PC-9 (cell line): Measurements from ENCODE around the gene GLB1L. TPM values are rescaled to one million over a fixed set of nuclear protein-coding genes. Genes with fewer than 3 reads are reported as not detected.

ENCODE experiments used
- BruUV-seq: library from RNA; stranded (reverse); fragments of 400-500 nt; replicated peaks from 2 replicates; lab custom pipeline; 2021; lab: Mats Ljungman, UMichigan
- CTCF ChIA-PET: fragments of 300-600 bp; sonication (Branson Sonifier 250); formaldehyde crosslinking; loops from one replicate; lab custom pipeline; 2022; ENCODE audit warnings: antibody characterized with exemption; lab: Charles Lee
- POLR2A ChIA-PET: fragments of 300-600 bp; sonication (Branson Sonifier 250); formaldehyde crosslinking; loops from one replicate; lab custom pipeline; 2022; ENCODE audit warnings: antibody characterized with exemption; ENCODE audit not compliant: unreplicated experiment; lab: Charles Lee
- DNase-seq, 2 experiments: peaks; one replicate each; pipeline versions ENCODE4 v3.0.0 to v3.0.0-alpha.2; 2015 to 2022; ENCODE audit warnings: mixed read lengths in 1 of 2
- H2AFZ ChIP-seq: fragments of 200-600 bp; sonication (generic); 2 replicates; pipeline ENCODE4 v1.8.1; 2017; ENCODE audit warnings: antibody characterized with exemption
- H3F3A ChIP-seq: fragments of 200-600 bp; sonication (generic); 2 replicates; pipeline ENCODE4 v1.8.1; 2017; ENCODE audit warnings: antibody characterized with exemption, mild to moderate bottlenecking, low read depth; ENCODE audit not compliant: insufficient read depth
- H3K27ac ChIP-seq: fragments of 200-600 bp; sonication (generic); 2 replicates; pipeline ENCODE4 v1.6.1; 2016; ENCODE audit warnings: mixed run types
- H3K27me3 ChIP-seq: fragments of 200-600 bp; sonication (generic); 2 replicates; pipeline ENCODE4 v1.6.1; 2016; ENCODE audit warnings: low read depth, mixed run types; ENCODE audit not compliant: insufficient read depth
- H3K36me3 ChIP-seq: fragments of 200-600 bp; sonication (generic); 2 replicates; pipeline ENCODE4 v1.6.1; 2016; ENCODE audit warnings: low read depth, mixed run types
- H3K4me1 ChIP-seq: fragments of 200-600 bp; sonication (generic); replicated peaks from 2 replicates; pipeline ENCODE4 v1.6.1; 2016; ENCODE audit warnings: mixed run types; ENCODE audit not compliant: insufficient read depth
- H3K4me2 ChIP-seq: fragments of 200-600 bp; sonication (generic); 2 replicates; pipeline ENCODE4 v1.6.1; 2017; ENCODE audit warnings: mixed run types
- H3K4me3 ChIP-seq: fragments of 200-600 bp; sonication (generic); 2 replicates; pipeline ENCODE4 v1.6.1; 2016; ENCODE audit warnings: mixed run types
- H3K79me2 ChIP-seq: fragments of 200-600 bp; sonication (generic); 2 replicates; pipeline ENCODE4 v1.6.1; 2017; ENCODE audit warnings: low read depth, mixed run types
- H3K9me2 ChIP-seq: fragments of 200-600 bp; sonication (generic); 2 replicates; pipeline ENCODE4 v1.8.1; 2017; ENCODE audit warnings: mild to moderate bottlenecking; ENCODE audit not compliant: insufficient read depth
- H3K9me3 ChIP-seq: fragments of 200-600 bp; sonication (generic); 2 replicates; pipeline ENCODE4 v1.8.1; 2016; ENCODE audit warnings: low read depth; ENCODE audit not compliant: insufficient read depth
- H4K20me1 ChIP-seq: fragments of 200-600 bp; sonication (generic); 2 replicates; pipeline ENCODE4 v1.8.1; 2017; ENCODE audit not compliant: insufficient read depth
- CTCF ChIP-seq: fragments of 200-600 bp; sonication (generic); conservative IDR thresholded peaks from 2 replicates; pipeline ENCODE4 v1.6.1; 2017; ENCODE audit warnings: mixed run types, antibody characterized with exemption, mild to moderate bottlenecking, moderate library complexity
- EZH2 ChIP-seq: fragments of 200-600 bp; sonication (generic); IDR thresholded peaks from 2 replicates; pipeline ENCODE4 v1.8.0; 2017; ENCODE audit warnings: antibody characterized with exemption, low read depth
- intact Hi-C: fragments of 100-400 bp; cut with micrococcal nuclease; formaldehyde crosslinking; loops from one replicate; pipeline ENCODE4 v1.10.0; 2022; ENCODE audit not compliant: unreplicated experiment
- total RNA-seq: library from RNA; stranded (reverse); gene quantifications from 2 replicates; pipeline ENCODE4 v1.2.3, GENCODE V29; 2021

GLB1L gene
- total RNA-seq, 1 experiment from 2014 or later, result 10.8 TPM

- peaks cover 28% of the 10 kb centered on the region for H3K79me2 ChIP-seq
- ChIA-PET CTCF (no interaction called here), POLR2A (interaction anchor here (0.5 to 0.7 kb wide), 2 partner anchors 32 to 40 kb away, joined by 4 read pairs; no protein-coding TSS in a partner anchor)
- H3K27ac ChIP-seq, result peak overlapping the region; percentile 41; the same call in 1 of the 2 replicates
- no peaks in the 10 kb centered on the region for H3K9me2 ChIP-seq
- H3K4me2 ChIP-seq, result peak overlapping the region; percentile 87
- no peaks in the 10 kb centered on the region for H3K9me3 ChIP-seq
- no peak for DNase-seq
- 0 out of 2 replicates have a peak, but pooled peaks cover 3% of the 10 kb centered on the region for H3K36me3 ChIP-seq
- TSS peak; percentile 69 for BruUV-seq
- H3K4me1 ChIP-seq, result peaks cover 51% of the 10 kb centered on the region
- H4K20me1 ChIP-seq, result no peaks in the 10 kb centered on the region
- intact Hi-C loops, result no loop called here
- H3K27me3 ChIP-seq, result no peaks in the 10 kb centered on the region
- peak overlapping the region; percentile 85 for H3K4me3 ChIP-seq
- H2AFZ ChIP-seq, result peak overlapping the region; percentile 95
- H3F3A ChIP-seq, result peaks cover 35% of the 10 kb centered on the region
- no peak for TF ChIP-seq EZH2
- TF ChIP-seq CTCF, result no peak
These were observed 621 bp upstream of the GLB1L start for GRCh38 chr2:219245899-219246230.

GRCh38 chr2:219244789-219245147 lies 476 bp downstream of the GLB1L start:
- peak overlapping the region; percentile 85 for H3K4me3 ChIP-seq

GRCh38 chr2:219243291-219243761 lies 1.9 kb downstream of the GLB1L start:
- Histone ChIP-seq H2AFZ (no peak overlapping the region), H3K4me3 (no peak overlapping the region), H3K4me1 (peaks cover 25% of the 10 kb centered on the region), H3K27ac (no peak overlapping the region), H4K20me1 (no peaks in the 10 kb centered on the region), H3F3A (peaks cover 16% of the 10 kb centered on the region), H3K4me2 (no peak overlapping the region), H3K79me2 (peaks cover 28% of the 10 kb centered on the region), H3K36me3 (0 out of 2 replicates have a peak, but pooled peaks cover 3% of the 10 kb centered on the region), H3K27me3 (no peaks in the 10 kb centered on the region), H3K9me3 (no peaks in the 10 kb centered on the region), H3K9me2 (no peaks in the 10 kb centered on the region)
- CTCF ChIA-PET, result no interaction called here
- TF ChIP-seq CTCF, result no peak
- no peak for TF ChIP-seq EZH2
- BruUV-seq, result no TSS peak
- POLR2A ChIA-PET, result no interaction called here
- DNase-seq, result no peak
- intact Hi-C loops, result no loop called here

More at GRCh38 chr2:219244789-219245147, 476 bp downstream of the GLB1L start:
- Histone ChIP-seq H4K20me1 (no peaks in the 10 kb centered on the region), H2AFZ (peak overlapping the region; percentile 95), H3K9me2 (no peaks in the 10 kb centered on the region), H3K27ac (no peak overlapping the region), H3K9me3 (no peaks in the 10 kb centered on the region), H3K36me3 (0 out of 2 replicates have a peak, but pooled peaks cover 3% of the 10 kb centered on the region), H3K79me2 (peaks cover 28% of the 10 kb centered on the region), H3K4me1 (peaks cover 40% of the 10 kb centered on the region), H3K4me2 (peak overlapping the region; percentile 87), H3F3A (peaks cover 24% of the 10 kb centered on the region), H3K27me3 (no peaks in the 10 kb centered on the region)
- intact Hi-C loops, result no loop called here
- no peak for DNase-seq
- CTCF ChIA-PET, result interaction anchor here (0.7 kb wide), 1 partner anchor 391 kb away, joined by 3 read pairs; no protein-coding TSS in a partner anchor
- POLR2A ChIA-PET, result interaction anchor here (0.5 to 0.8 kb wide), 5 partner anchors 41 to 352 kb away, joined by 4 to 8 read pairs (median 4); no protein-coding TSS in a partner anchor
- BruUV-seq, result TSS peak; percentile 9
- TF ChIP-seq EZH2 (no peak), CTCF (no peak)
